Progenitor cell of endocrine pancreas (in vitro differentiated cells): Measurements from ENCODE around the gene TMPRSS15. TPM values are rescaled to one million over a fixed set of nuclear protein-coding genes. Genes with fewer than 3 reads are reported as not detected.

Source experiments
- DNase-seq: peaks from one replicate; pipeline ENCODE4 v3.0.0; 2021; ENCODE audit warnings: low spot score; ENCODE audit not compliant: unreplicated experiment
- H3K27ac Mint-ChIP-seq: 2 replicates; pipeline ENCODE4 v1.8.0; 2021; ENCODE audit warnings: mild to moderate bottlenecking, moderate library complexity, mixed read lengths
- H3K27me3 Mint-ChIP-seq: 2 replicates; pipeline ENCODE4 v1.8.0; 2021; ENCODE audit warnings: mixed read lengths
- H3K36me3 Mint-ChIP-seq: 2 replicates; pipeline ENCODE4 v1.8.0; 2022; ENCODE audit warnings: mixed read lengths; ENCODE audit not compliant: insufficient read depth
- H3K4me1 Mint-ChIP-seq: 2 replicates; pipeline ENCODE4 v1.8.0; 2021; ENCODE audit warnings: low read depth, mixed read lengths
- H3K4me3 Mint-ChIP-seq: 2 replicates; pipeline ENCODE4 v1.8.0; 2021; ENCODE audit warnings: low read depth, mild to moderate bottlenecking, moderate library complexity, mixed read lengths
- H3K9me3 Mint-ChIP-seq: 2 replicates; pipeline ENCODE4 v1.8.0; 2021; ENCODE audit warnings: low read depth, mixed read lengths
- CTCF ChIP-seq: fragments of 200-600 bp; sonication (generic); IDR thresholded peaks from one replicate; pipeline ENCODE4 v1.5.0; 2021; ENCODE audit warnings: antibody characterized with exemption, mild to moderate bottlenecking; ENCODE audit not compliant: unreplicated experiment
- total RNA-seq: library from RNA; stranded (reverse); gene quantifications from 2 replicates; pipeline ENCODE4 v1.2.1, GENCODE V29; 2021

TMPRSS15 gene
- total RNA-seq, 1 donor from 2014 or later: not detected

- Mint-ChIP-seq H3K36me3 (no peaks in the 10 kb centered on the region), H3K4me1 (no peaks in the 10 kb centered on the region), H3K9me3 (no peaks in the 10 kb centered on the region), H3K27me3 (no peaks in the 10 kb centered on the region), H3K27ac (no peak overlapping the region), H3K4me3 (no peak overlapping the region)
- TF ChIP-seq CTCF: no peak
- no peak for DNase-seq
These were observed 26.8 kb upstream of the TMPRSS15 start for GRCh38 chr21:18430341-18430740.

- Mint-ChIP-seq H3K4me3 (no peak overlapping the region), H3K36me3 (no peaks in the 10 kb centered on the region), H3K27ac (no peak overlapping the region)
These were observed 20.7 kb upstream of the TMPRSS15 start for GRCh38 chr21:18424276-18424675.

GRCh38 chr21:18417141-18417790 lies 13.7 kb upstream of the TMPRSS15 start:
- H3K27ac Mint-ChIP-seq: no peak overlapping the region
- TF ChIP-seq CTCF: no peak
- peaks cover 7% of the 10 kb centered on the region for H3K27me3 Mint-ChIP-seq
- H3K9me3 Mint-ChIP-seq: peaks cover 4% of the 10 kb centered on the region
- H3K4me3 Mint-ChIP-seq: no peak overlapping the region
- no peak for DNase-seq
- peaks cover 3% of the 10 kb centered on the region for H3K4me1 Mint-ChIP-seq
- no peaks in the 10 kb centered on the region for H3K36me3 Mint-ChIP-seq

More at GRCh38 chr21:18424276-18424675, 20.7 kb upstream of the TMPRSS15 start:
- Mint-ChIP-seq H3K4me1 (no peaks in the 10 kb centered on the region), H3K27me3 (no peaks in the 10 kb centered on the region), H3K9me3 (peaks cover 4% of the 10 kb centered on the region)
- no peak for TF ChIP-seq CTCF
- DNase-seq: no peak

- H3K36me3 Mint-ChIP-seq: no peaks in the 10 kb centered on the region
- DNase-seq: no peak
- H3K9me3 Mint-ChIP-seq: no peaks in the 10 kb centered on the region
- H3K27me3 Mint-ChIP-seq: peaks cover 7% of the 10 kb centered on the region
- H3K4me1 Mint-ChIP-seq: peaks cover 11% of the 10 kb centered on the region
- H3K27ac Mint-ChIP-seq: peak overlapping the region; percentile 1
- TF ChIP-seq CTCF: no peak
- H3K4me3 Mint-ChIP-seq: no peak overlapping the region
These were observed 8.0 kb upstream of the TMPRSS15 start for GRCh38 chr21:18411565-18411964.

- Mint-ChIP-seq H3K27me3 (peaks cover 3% of the 10 kb centered on the region), H3K4me3 (no peak overlapping the region), H3K27ac (no peak overlapping the region), H3K9me3 (no peaks in the 10 kb centered on the region), H3K4me1 (peaks cover 14% of the 10 kb centered on the region), H3K36me3 (no peaks in the 10 kb centered on the region)
- DNase-seq: no peak
- TF ChIP-seq CTCF: no peak
These were observed 6.0 kb upstream of the TMPRSS15 start for GRCh38 chr21:18409579-18409978.
